Fibroblast of skin of right quadriceps (primary cell): ENCODE measurements around the gene TGM5.
"Not testable (repeated sequence)": the region's sequence is repeated elsewhere in the genome, so short reads cannot be mapped to it uniquely, and the experiment has no call there.

Experiments used
- DNase-seq: peaks from one replicate; pipeline ENCODE4 v3.0.0-alpha.2; 2013

TGM5 gene

DNA sequence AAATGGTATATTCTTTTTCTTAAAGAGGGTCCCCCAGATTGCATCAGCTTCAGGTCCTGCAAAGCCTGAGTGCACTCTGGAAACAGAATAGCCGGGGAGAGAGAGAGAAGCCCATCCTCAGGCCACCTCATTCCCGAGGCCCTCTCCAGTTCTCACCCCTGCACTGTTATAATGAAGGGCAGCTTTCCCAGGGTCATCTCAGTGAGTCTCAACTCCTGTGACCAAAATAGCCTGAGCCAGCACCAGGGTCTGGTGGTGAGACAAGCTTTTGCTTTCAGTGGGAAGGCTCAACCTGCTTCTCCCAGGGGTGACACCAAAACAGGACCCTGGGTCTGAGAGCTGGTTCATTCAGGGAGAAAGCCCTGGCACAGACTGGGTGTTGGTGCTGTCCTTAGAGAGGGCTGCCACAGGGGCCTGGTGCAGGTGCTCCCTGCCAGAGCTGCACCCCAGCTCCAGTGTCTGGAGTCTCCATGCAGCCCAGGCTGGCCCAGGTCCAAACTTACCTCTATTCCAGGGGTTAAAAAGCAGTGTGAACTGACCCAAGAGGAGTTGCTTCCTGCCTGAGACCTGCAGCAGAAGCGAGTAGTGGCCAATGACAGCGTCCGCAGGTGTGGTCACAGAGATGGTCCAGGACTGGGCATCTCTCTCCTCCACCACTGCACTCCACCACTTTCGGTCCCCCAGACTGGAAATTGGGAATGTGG is 52.0 kb downstream of the TGM5 start:
- DNase-seq, result no peak

- no peak for DNase-seq
These were observed 52.6 kb downstream of the TGM5 start for GRCh38 chr15:43214169-43214568.

- DNase-seq, result no peak
These were observed 53.3 kb downstream of the TGM5 start for GRCh38 chr15:43213466-43213865.

DNA sequence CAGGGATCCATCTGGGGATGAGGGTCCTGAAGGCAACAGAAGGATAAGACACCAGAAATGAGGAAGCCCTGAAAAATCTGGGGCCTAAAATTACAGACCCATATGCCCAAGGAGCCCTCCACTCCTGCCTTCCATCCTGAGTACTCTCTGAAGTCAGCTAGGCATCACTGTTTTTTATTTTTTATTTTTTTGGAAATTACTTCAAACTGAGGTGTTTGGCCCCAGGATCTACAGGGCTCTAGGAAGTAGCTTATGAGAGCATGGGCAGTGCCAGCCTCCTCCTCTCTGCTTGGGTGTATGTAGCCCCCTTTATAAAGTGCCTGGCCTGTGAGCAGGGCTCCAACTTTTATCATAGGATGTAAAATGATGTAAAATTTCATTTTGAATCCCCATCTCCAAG is 53.8 kb downstream of the TGM5 start:
- no peak for DNase-seq

DNA sequence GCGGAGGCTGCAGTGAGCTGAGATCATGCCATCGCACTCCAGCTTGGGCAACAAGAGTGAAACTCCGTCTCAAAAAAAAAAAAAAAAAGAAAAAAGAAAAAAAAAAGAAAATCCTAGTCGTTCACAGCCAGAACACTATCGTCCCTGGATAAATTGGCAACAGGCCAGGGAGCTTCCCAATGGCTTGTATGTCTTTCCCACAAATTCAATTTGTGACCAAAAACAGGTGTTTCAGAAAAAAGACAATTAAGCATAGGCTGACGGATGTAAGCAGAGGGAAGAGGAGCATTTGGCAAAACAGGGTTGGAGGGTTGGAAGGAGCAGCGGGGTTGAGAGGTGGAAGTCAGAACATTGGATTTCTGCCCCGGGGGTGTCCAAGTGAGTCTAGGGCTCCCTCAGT is 54.4 kb downstream of the TGM5 start:
- DNase-seq, result no peak

- no peak for DNase-seq
These were observed 55.4 kb downstream of the TGM5 start for GRCh38 chr15:43211224-43211735.

DNA sequence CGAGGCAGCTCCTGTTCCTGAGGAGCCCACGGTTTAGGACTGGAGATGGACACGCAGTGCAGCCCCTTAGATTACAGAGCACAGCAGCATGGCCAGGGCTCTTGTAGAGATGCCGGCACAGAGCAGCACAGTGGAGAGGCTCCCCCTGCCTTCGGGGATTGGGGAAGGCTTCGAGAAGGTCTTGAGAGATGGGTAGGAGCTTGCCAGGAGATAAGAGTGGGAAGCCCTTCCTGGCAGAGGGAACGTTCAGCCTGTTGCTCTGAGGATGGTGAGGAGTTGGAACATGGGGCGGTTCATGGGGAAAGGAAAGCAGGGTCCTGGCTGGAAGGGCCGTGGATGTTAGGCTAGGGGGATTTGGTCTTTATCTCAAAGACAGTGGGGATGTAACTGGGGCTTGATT is 55.9 kb downstream of the TGM5 start:
- DNase-seq, result no peak

DNA sequence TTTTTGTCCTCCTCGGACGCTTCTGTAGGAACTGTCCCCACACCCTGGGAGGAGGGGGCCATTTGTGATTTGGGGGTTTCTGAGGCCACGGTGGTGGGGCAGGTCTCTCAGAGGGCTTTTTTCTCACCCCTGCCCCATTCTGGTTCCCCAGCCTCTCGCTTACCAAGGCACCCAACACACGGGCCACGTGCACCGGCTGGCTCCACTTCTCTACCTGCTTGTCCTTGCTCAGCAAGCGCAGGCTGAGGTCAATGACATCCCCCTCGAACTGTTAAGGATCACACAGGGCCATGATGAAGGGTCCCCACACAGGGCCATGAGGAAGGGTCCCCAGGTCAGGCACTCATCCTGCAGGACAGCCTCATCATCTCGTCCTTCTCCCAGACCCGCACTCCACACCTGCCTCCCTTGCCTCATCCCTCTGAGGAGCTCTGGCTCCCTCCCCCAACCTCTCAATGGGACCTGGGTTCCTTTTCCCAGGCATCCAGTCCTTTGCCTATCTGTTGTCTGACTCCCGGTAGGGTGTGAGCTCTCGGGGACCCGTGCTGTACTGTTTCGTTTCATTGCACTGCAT is 56.5 kb downstream of the TGM5 start:
- no peak for DNase-seq

DNA sequence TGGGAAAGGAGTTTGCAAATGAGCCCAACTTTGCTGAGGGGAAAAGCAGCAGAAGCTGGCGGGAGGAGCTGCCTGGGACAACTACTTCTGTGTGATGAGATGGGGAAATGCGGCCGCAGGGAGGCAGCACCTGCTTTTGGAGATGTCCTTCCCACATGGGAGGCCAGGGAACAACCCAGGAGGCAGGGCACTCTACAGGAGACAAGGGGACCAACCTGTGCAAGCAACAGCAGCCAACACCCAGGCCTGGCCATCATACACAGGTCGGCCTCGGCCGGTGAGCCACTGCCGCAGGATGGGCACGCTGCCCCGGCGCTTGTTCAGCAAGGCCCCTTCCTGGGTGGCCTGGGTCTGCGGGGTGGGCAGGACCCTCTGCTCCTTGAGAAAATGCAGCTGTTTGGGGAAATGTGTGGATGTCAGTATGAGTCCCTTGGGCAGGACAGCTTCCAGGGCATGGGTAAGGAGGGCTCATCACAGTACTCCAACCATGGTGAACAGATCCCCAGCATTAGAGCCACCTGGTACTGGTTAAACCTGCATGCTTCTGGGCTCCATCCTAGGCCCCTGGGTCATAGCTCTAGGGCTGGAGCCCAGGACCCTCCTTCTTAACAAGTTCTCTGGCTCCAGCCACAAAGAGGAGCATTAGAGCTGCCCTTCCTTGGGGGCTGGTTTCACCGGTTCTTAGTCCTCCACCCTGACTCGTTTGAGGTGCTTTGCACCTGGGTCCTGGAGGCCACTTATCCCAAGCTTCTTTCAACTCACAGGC is 57.5 kb downstream of the TGM5 start:
- no peak for DNase-seq

- no peak for DNase-seq
These were observed 58.4 kb downstream of the TGM5 start for GRCh38 chr15:43208052-43209002.

DNA sequence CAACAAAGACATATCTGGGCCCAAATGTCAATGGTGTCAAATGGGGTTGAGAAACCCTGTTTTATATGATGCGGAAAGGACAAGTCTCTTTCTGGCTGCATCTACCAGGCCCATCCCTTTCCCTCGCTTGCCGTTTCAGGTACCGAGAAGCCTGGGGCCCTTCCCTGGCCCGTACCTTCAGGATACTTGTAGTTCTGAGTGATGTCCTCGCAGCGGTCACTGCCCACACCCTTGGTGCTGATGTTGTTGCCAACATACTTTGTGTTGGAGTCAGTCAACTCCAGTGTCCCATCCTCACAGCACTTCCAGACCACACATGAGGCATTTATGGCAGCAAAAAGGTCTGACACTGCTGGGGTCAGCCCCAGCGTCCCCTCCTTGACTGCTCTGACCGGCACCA is 59.7 kb downstream of the TGM5 start:
- no peak for DNase-seq

DNA sequence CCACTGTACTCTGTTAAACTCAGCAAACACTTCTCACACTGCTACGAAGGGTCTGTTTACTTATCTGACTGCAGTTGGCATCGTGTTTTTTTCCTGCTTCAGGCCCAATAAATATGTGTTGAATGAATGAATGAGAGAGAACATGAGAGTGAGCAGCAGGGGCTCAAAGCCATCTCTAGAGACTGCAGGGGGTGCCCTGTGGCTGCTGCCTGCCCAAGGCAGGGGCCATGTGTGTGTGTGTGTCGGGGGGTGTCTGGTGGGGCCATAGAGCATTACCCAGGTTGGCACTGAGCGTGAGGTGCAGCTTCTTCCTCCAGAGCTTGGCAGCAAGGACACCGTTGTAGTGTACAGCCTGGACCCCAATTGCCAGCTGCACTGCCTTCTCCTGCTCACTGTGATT is 60.7 kb downstream of the TGM5 start:
- no peak for DNase-seq

GRCh38 chr15:43204016-43204901 is 62.5 kb downstream of the TGM5 start:
- DNase-seq, result peak; percentile 66

GRCh38 chr15:43199945-43200488 is 66.7 kb downstream of the TGM5 start:
- DNase-seq, result no peak

DNA sequence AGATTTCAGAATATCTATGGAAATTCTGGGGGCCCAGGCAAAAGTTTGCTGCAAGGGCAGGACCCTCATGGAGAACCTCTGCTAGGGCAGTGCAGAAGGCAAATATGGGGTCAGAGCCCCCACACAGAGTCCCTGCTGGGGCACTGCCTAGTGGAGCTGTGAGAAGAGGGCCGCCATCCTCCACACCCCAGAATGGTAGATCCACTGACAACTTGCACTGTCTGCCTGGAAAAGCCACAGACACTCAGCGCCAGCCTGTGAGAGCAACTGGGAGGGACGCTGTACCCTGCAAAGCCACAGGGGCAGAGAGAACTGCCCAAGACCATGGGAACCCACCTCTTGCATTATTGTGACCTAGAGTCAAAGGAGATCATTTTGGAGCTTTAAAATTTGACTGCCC is 67.7 kb downstream of the TGM5 start:
- no peak for DNase-seq

- DNase-seq, result not testable (repeated sequence)
These were observed 68.2 kb downstream of the TGM5 start for GRCh38 chr15:43198556-43198955.

- DNase-seq, result not testable (repeated sequence)
These were observed 69.0 kb downstream of the TGM5 start for GRCh38 chr15:43197773-43198172.

- no peak for DNase-seq
These were observed 69.8 kb downstream of the TGM5 start for GRCh38 chr15:43196760-43197548.

- DNase-seq, result peak; percentile 27
These were observed 71.9 kb downstream of the TGM5 start for GRCh38 chr15:43194795-43195194.

GRCh38 chr15:43193710-43194109 is 73.0 kb downstream of the TGM5 start:
- DNase-seq, result no peak

GRCh38 chr15:43190178-43190577 is 76.5 kb downstream of the TGM5 start:
- DNase-seq, result no peak
